Measurements from ENCODE around the gene ZNF789.
"Not testable (repeated sequence)": the region's sequence is repeated elsewhere in the genome, so short reads cannot be mapped to it uniquely, and the experiment has no call there.

Gene ZNF789

GRCh38 chr7:99472561-99473314 lies at the start of gene ZNF789:
Gene ZNF789, plus strand, starts transcription at chr7:99472890. Its CDS starts 3,567 bp downstream, at chr7:99476457.
- peak; percentile 91 to 99 (median 94) for DNase-seq (ENCODE audit: low read depth in 4 of 4, low spot score in 1 of 4)

GRCh38 chr7:99424932-99425730 lies 47.6 kb upstream of the ZNF789 start:
- no peak for DNase-seq (ENCODE audit: low read depth in 4 of 4, low spot score in 1 of 4)

GRCh38 chr7:99428972-99429566 lies 43.6 kb upstream of the ZNF789 start:
- DNase-seq (ENCODE audit: low read depth in 4 of 4, low spot score in 1 of 4): no peak

GRCh38 chr7:99429756-99430155 lies 42.9 kb upstream of the ZNF789 start:
- DNase-seq (ENCODE audit: low read depth in 4 of 4, low spot score in 1 of 4): no peak

- DNase-seq (ENCODE audit: low read depth in 4 of 4, low spot score in 1 of 4): not testable (repeated sequence)
Measured at GRCh38 chr7:99431756-99432540, 40.7 kb upstream of the ZNF789 start.

- no peak for DNase-seq (ENCODE audit: low read depth in 4 of 4, low spot score in 1 of 4)
Measured at GRCh38 chr7:99433158-99433557, 39.5 kb upstream of the ZNF789 start.

GRCh38 chr7:99437946-99438572 lies 34.6 kb upstream of the ZNF789 start:
- DNase-seq (ENCODE audit: low read depth in 4 of 4, low spot score in 1 of 4): no peak

- DNase-seq (ENCODE audit: low read depth in 4 of 4, low spot score in 1 of 4): peak; percentile 82 to 90 (median 89)
Measured at GRCh38 chr7:99438573-99439480, 33.9 kb upstream of the ZNF789 start, which contains the start of the genes CPSF4 and PTCD1. Gene CPSF4, plus strand, starts transcription at chr7:99438943. Its CDS starts 140 bp downstream, at chr7:99439083. Gene PTCD1, minus strand, starts transcription at chr7:99438798. Its CDS starts 3,556 bp downstream, at chr7:99435242.

- no peak for DNase-seq (ENCODE audit: low read depth in 4 of 4, low spot score in 1 of 4)
Measured at GRCh38 chr7:99440195-99440594, 32.5 kb upstream of the ZNF789 start.

- no peak for DNase-seq (ENCODE audit: low read depth in 4 of 4, low spot score in 1 of 4)
Measured at GRCh38 chr7:99446096-99446495, 26.6 kb upstream of the ZNF789 start.

GRCh38 chr7:99447943-99448342 lies 24.7 kb upstream of the ZNF789 start:
- no peak for DNase-seq (ENCODE audit: low read depth in 4 of 4, low spot score in 1 of 4)

GRCh38 chr7:99448855-99449254 lies 23.8 kb upstream of the ZNF789 start:
- no peak for DNase-seq (ENCODE audit: low read depth in 4 of 4, low spot score in 1 of 4)

- DNase-seq (ENCODE audit: low read depth in 4 of 4, low spot score in 1 of 4): no peak
Measured at GRCh38 chr7:99449326-99449725, 23.4 kb upstream of the ZNF789 start.

- no peak for DNase-seq (ENCODE audit: low read depth in 4 of 4, low spot score in 1 of 4)
Measured at GRCh38 chr7:99451936-99452335, 20.8 kb upstream of the ZNF789 start.

GRCh38 chr7:99452541-99452940 lies 20.1 kb upstream of the ZNF789 start:
- DNase-seq (ENCODE audit: low read depth in 4 of 4, low spot score in 1 of 4): no peak

GRCh38 chr7:99453105-99453504 lies 19.6 kb upstream of the ZNF789 start:
- no peak for DNase-seq (ENCODE audit: low read depth in 4 of 4, low spot score in 1 of 4)

- DNase-seq (ENCODE audit: low read depth in 4 of 4, low spot score in 1 of 4): no peak
Measured at GRCh38 chr7:99455874-99456273, 16.8 kb upstream of the ZNF789 start.

GRCh38 chr7:99456288-99456687 lies 16.4 kb upstream of the ZNF789 start:
- DNase-seq (ENCODE audit: low read depth in 4 of 4, low spot score in 1 of 4): no peak

GRCh38 chr7:99457050-99457649 lies 15.5 kb upstream of the ZNF789 start:
- no peak for DNase-seq (ENCODE audit: low read depth in 4 of 4, low spot score in 1 of 4)

Data from stimulated activated CD4-positive, alpha-beta T cell treated with anti-CD3 and anti-CD28 coated beads, Interleukin-1b, Interleukin-23, amount 100 ng/mL, for 24 hours (primary cell).